Measurements from ENCODE around the gene NEDD8.
"Not testable (repeated sequence)": the region's sequence is repeated elsewhere in the genome, so short reads cannot be mapped to it uniquely, and the experiment has no call there.

Gene NEDD8

DNA sequence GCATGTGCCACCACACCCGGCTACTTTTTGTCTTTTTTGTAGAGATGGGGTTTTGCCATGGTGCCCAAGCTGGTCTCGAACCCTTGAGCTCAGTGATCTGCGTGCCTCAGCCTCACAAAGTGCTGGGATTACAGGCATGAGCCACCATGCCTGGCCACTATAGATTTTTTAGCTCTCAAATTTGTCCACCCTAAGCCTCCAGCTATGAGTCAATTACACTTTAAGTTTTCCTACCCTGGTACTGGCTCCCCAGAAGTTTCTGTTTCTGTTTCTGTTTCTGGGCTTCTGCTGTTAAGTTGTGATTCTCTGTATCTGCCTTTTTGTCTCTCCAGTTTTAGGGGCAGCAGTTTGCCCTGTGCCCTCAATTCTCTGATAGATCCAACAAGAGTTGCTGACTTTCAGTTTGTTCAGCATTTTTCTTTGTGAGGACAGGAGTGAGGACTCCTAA lies 14.6 kb upstream of the NEDD8 start:
- DNase-seq: no peak

DNA sequence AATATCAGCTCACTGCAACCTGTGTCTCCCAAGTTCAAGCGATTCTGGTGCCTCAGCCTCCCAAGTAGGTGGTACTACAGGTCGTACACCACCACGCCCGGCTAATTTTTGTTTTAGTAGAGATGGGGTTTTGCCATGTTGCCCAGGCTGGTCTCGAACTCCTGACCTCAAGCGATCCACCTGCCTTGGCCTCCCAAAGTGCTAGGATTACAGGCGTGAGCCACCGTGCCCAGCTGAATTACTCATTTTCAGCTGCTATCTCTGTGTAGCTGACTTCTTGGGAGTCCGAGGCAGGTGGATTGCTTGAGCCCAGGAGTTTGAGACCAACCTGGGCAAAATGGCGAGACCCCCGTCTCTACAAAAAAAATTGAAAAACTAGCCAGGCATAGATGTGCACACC lies 13.2 kb upstream of the NEDD8 start:
- DNase-seq: not testable (repeated sequence)

DNA sequence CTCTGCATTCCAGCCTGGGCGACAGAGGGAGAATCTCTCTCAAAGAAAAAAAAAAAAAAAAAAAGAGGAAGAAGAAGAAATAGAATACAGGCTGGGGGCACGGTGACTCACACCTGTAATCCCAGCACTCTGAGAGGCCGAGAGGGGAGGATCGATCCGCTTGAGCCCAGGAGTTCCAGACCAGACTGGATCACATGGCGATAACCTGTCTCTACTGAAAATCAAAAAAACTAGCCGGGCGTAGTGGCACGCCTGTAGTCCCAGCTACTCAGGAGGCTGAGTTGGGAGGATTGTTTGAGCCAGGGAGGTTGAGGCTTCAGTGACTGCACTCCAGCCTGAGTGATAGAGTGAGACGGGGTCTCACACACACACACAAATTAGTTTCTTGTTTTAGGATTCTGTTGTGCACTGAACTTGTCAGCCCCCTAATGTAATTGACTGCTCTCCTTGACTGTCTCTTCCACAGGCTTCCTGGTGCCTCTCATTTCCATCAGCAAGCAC lies 11.2 kb upstream of the NEDD8 start:
- no peak for DNase-seq

DNA sequence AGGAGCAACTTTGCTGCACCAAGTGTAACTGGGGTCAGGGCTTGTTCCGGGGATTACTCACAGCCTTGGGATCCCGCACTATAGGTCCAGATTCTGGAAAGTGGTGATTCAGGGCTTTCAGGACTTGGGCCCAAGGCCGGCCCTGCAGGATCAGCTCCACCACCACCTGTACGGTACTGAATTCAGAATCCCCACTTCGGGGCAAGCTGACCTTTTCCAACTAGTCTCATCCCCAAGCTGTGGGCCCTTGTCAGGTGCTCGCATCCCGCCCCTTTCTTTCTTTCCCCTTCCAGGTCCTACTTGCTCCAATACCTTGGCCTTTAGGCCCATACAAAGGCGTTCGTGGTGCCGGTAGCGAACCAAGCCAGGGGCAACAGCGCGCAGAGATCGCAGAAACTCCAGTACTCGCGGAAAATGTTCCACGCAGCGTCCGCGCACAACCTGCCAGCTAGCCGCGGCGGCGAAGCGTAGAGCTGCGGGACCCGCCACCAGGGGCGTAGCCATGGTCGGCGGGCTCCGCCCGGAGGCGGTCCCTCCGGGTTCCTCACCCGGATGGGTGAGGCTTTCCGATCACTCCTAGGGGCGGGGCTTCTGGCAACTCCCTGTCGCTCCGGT lies 9.8 kb upstream of the NEDD8 start:
- peak in 8 of 14 donors; percentile 64 to 99 (median 98) for DNase-seq

DNA sequence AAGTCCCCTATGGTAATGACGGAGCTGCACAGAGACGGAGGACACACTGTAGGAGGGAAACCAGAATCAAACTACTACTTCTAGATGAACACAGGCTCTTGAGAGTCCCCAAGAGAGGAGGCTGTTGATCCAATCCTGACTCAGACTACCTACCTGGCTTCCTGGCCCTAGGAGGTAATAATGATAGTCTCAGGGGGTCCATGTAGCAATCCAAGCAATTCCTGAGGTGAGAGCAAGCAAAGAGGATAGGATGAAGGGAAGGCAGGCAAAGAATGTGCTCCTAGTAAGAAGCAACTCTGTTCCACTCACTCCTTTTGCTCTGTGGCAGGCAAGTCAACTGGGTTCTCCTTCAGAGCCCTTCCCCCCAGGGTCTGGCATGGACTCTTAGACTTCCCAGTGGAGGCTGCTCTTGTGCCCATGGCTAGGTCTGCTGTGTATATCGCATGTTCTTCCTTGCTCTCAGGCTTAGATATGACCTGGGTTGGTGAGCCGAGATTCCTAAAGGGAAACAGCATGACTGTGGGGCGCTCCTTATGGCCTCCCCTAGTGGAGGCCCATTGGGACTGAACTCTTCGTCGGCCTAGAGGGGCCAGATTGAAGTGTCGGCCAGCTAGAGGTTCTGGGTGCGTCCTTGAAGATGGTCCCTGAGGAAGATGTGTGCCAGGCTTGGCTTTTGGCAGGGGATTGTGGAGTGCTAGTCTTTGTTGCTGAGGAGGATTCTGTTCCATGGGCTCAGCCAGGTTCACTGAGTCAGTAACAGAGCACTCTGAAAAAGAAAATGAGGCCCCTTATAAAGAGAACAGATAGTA lies 8.1 kb upstream of the NEDD8 start:
- no peak for DNase-seq

DNA sequence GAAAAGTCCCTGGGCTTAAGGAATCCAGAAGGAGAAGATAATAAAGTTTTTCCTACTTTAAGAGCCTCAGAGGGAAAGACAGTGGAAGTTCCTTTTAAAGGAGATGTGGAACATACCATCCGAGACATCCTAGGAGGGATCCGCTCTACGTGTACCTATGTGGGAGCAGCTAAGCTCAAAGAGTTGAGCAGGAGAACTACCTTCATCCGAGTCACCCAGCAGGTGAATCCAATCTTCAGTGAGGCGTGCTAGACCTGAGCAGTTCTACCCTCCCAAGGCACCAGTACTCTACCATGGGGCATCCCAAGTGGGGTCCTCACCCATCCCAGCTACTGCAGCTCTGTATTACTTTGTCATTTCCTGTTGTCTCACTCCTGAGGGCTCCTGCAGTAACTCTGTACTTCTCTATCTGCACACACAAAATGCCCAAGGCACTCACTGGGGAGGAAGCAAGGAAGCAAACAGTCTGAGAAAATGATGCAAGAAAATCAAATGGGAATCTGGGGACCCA lies 6.4 kb upstream of the NEDD8 start:
- DNase-seq: no peak

DNA sequence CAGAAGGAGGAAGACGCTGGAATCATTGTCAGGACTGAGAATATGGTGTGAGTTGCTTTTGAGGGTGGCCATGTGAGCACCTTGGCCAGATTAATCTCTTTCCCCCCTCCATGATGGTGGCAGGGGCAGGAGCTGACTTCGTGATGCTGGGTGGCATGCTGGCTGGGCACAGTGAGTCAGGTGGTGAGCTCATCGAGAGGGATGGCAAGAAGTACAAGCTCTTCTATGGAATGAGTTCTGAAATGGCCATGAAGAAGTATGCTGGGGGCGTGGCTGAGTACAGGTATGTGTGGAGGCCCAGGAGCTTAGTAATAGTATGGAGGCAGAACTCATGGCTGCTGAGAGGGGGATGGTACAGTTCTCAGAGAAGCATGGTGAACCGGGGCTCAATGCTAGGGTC lies 6.0 kb upstream of the NEDD8 start:
- no peak for DNase-seq

DNA sequence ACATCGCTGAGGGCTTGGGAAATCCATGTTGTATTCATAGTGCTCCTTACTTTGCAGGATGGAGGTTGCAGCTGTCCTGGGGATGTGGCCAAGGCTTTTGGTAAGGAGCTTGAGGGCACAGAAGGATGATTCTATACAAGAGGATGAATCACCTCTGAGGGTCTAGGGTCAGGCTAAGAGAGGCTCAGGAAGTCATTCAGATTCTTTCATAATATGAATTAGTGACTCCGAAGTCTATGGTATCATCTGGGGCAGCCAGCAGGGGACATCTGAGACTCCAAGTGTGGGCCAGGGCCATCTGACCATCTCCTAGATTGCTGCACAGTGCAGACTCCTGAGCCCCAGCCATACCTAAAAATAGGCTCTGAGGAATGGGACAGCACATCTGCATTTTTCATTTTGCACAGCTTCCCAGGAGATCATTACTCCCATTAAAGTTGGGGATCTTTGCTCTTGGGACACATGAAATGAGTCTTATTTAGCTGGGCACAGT lies 5.3 kb upstream of the NEDD8 start:
- no peak for DNase-seq

DNA sequence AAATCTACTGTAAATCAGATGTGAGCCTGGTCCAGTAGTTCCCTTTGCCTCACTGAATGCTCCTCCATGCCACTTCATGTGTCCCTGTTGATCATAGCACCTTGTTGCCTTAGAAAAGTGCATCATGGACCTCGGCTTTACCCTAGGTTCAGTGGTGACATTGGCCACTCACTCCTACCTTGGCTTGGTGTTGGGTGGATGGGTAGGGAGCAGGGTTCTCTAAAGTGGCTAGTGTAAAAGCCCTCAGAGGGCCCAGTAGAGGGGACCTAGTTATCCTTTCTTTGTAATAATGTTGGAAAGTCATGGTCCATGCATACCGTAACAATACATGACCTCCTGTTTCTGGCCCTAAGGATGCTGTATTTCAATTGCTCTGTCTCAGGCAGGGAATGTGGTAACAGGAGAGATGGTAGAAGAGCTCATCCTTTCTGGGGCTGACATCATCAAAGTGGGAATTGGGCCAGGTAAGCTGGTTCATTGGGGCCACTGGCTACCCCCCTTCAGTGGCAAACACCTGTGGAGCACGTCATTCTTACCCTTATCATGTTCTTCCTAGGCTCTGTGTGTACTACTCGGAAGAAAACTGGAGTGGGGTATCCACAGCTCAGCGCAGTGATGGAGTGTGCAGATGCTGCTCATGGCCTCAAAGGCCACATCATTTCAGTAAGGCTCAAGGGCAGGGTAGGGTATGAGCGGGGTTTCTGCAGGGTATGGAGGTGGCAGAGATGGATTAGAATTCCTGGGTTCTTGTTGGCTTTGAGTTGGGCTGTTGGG lies 4.7 kb upstream of the NEDD8 start:
- no peak for DNase-seq

DNA sequence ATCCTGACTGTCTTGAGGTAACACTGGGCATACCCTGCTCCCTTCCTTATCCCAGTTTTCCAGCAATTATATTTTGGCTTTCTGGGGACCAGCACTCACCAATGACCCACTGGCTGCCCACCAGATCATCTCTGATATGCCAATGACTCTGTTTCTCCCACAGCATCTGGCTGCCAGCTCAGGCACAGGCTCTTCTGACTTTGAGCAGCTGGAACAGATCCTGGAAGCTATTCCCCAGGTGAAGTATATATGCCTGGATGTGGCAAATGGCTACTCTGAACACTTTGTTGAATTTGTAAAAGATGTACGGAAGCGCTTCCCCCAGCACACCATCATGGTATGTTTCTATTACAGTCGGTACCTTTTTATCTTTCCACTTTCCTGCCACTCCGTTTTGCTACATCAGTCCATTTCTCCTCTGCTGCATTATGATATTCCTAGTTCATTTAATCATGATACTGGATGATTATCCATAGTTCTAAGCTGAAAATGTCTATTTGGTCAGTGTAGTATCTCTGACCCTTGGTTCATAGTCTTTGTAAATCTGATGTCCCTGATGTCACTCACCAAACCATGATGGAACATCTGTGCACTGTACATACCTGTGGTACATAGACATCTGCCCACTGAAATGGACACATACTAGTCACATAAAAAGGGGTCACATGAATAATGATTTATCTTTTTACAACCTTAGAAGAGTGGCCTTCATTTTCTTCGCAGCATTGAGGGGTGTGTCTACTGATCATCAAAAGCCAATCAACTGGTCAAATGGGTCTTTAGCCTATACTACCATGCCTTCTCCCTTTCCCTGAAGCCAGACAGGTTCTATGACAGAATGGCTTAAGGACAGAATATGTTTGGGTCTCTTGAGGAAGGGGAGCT lies 3.9 kb upstream of the NEDD8 start:
- DNase-seq: no peak

DNA sequence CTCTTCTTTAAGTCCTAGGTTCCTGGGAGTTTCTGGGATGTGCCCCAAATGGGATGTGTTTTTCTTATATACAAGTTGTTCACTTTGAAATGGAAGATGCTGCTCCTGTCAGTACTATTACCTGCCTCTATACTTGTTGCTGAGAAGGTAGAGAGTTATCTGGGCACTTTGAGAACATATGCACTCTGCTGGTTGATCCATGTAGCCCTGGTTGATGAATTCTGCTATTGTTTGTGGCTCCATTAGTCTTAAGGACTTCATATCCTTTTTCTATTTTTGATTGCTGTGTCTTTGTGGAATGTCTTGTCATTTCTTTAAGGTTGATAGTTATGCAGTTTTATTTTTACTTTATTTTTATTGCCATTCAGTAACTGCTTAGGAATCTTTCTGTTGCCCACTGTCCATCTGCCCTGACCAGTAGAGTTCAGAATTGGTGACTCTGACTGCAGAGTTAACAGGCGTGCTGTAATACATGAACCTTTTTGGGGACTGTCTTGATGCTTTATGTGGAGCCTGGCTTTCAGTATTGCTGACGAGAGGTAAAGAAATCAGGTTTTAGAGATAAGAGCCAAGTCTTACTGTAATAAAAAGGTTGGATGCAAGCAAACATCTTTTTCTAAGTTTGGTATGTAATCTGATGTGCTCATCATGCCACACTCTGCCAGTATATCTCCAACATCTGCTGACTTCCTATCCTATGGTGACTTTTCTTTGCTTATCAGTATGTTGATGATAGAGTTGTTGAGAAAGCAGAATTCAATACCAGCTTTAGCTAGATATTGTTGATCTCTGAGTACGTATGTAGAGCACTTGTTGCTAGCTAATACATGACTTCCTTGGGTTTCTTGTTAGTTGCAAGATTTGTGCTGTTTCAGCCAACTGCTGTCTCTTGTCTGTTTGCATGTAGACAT lies 2.2 kb upstream of the NEDD8 start:
- no peak for DNase-seq

DNA sequence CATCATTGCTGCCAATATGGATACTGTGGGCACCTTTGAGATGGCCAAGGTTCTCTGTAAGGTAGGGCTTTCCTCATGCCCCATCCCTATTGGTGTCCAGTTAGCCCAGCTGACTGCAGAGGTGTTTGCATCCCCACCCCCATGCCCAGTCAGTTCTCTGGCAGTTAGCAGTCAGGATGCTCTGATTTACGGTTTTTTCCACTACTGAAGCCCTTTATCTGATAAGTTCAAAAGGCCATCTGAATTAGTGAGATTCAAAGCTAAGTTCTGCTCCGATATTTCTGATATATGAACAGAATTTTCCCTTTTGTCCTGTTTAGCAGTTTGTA lies 1.3 kb upstream of the NEDD8 start:
- no peak for DNase-seq

DNA sequence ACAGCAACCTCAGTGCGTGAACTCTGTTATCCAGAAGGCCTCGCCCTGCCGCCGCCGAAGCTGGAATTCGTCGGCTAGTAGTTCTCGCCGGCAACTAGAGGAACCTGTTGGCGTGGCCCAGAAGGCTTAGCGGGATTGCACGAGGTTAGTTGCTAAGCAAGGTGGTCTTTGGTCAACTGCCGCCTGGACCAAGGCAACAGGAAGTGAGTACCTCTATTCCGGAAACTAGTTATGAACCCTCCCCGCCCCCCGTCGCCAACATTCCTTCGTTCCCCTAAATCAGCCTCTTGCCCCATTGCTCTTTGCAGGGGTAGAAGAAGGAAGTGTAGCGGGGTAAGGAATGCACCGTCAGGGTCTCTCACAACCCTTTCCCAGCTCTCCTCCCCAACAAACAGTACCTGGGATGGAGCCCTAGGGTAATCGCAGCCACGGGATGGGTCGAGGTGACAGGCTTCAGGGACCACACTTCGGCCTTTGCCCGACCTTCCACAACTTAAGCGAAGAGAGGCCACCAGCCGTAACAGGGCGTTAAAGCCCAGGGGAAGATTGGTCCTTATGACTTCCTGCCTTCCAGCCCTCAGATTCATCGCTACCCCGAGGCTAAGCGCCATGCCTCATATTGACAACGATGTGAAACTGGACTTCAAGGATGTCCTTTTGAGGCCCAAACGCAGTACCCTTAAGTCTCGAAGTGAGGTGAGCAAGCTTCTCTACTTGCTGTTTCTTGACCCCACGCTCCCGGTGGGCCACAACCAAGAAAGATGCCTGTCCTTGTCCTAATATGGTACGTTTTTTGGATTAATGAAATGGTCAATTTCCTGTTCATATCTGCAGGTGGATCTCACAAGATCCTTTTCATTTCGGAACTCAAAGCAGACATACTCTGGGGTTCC lies 724 bp upstream of the NEDD8 start, which contains the start of gene GMPR2:
GMPR2 (plus strand) TSS at position 285 of the 893 bp plus-strand sequence; CDS start at position 610, 325 bp downstream.
- DNase-seq: peak in 4 of 14 donors; percentile 84 to 94 (median 93)

DNA sequence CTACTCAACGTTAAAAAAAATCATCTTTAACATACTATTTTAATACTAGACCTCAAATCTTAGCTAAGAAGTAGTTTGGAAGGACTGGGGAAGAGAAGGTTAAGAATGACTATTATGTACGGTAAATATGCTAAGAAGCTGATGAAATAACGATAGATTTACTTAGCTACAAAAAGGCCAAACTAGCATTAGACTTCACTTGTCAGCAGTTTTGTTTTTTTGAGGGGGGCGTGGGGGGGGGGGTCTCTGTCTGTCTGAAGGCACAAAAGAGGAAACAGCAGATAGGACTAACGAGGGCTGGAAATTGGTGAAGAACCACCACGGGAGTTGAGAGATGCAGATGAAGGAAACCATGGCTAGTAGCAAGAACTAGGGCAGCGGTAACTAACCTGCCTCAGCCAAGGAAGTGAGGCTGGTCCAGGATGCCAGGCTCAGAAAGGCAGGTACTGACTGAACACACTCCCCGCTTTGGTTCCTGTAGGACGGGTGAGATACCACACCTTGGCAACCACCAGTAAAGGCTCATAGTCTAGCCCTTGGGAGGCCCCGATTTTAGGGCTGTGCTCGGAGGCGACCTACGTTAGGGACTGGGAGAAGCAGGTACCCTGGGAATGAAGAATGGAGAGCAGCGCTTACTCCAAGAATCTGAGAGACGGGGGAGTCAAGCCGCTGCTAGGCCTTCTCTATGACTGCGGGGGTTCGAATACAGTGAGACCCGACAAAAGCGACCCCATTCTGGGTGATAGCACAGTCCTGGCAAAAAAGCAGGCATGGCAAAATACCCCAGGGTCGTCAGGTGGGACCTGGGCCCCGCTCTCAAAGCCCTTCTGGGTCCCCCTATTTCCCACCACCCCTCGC lies 675 bp downstream of the NEDD8 start:
- DNase-seq: no peak

DNA sequence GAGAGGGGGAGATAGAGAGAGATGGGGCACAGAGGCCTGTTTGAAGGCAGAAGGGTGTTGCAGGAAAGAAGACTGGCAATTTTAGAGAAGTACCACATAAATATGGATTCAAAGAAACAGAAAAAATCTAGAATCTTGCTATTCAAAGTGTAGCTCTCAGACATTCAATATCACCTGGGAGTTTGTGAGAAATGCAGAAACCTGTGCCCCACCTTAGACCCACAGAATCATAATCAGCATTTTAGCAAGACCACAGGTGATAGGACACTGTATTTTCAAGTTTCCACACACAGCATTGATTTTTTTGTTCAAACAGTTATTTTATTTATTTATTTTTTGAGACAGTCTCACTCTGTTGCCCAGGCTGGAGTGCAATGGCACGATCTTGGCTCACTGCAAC lies 3.3 kb downstream of the NEDD8 start:
- DNase-seq: no peak

DNA sequence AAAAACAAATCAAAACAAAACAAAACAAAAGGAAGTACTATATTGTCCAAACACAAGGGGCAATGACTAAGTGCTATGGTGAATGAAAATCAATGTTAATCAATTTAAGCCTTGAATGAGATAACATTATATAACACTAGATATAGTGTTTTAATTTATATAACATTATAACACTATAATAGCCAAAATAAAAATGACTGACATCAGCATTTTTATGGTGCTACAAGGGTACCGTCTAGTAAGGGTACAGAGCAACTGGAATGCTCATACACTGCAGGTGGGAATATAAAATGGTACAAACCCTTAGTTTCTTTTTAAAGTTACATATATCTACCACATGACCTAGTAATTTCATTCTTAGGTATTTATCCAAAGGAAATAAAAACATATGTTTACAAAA lies 5.7 kb downstream of the NEDD8 start:
- no peak for DNase-seq

DNA sequence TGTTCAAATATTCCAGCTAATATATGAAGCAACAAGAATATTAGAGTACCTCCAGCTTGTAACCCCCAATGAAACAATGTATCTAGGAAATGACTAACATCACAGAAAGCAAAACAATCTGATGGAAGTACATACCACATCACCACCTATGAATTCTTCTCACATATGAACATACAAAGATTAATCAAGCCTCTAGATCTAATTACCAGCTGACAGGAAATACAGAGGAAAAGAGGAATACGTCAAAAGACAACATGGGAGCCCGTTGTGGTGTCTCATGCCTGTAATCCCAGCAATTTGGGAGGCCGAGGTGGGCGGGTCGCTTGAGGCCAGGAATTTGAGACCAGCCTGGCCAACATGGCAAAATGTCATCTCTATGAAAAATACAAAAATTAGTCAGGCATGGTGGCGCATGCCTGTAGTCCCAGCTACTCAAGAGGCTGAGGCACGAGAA lies 7.5 kb downstream of the NEDD8 start:
- no peak for DNase-seq

DNA sequence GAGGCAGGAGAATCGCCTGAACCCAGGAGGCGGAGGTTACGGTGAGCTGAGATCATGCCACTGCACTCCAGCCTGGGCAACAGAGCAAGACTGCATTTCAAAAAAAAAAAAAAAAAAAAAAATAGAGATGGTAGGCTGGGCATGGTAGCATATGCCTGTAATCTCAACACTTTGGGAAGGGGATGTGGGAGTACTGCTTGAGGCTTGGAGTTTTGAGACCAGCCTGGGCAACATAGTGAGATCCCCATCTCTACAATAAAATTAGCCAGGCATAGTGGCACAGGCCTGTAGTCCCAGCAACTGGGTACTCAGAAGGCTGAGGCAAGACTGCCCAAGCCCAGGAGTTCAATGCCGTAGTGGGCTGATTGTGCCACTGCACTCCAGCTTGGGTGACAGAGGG lies 9.2 kb downstream of the NEDD8 start:
- not testable (repeated sequence) for DNase-seq

All from C1 segment of cervical spinal cord (tissue), 14 donors.